ENCODE measurements around the gene RANBP17.

GRCh38 chr5:170880084-170880483, 18.3 kb downstream of the RANBP17 start:
- TF ChIP-seq CTCF (IDR thresholded peaks at IDR 0.05) (no peak), POLR2AphosphoS5 (IDR thresholded peaks at IDR 0.05) (no peak)
